ENCODE data around the gene TMEM184A. TPM values are rescaled to one million over a fixed set of nuclear protein-coding genes. Genes with fewer than 3 reads are reported as not detected.

The TMEM184A gene
- total and polyA plus RNA-seq, 2 of the 8 experiments (the other 6 are each of a cell fraction or from before 2014, with no cell fraction given), result 1.8 to 2.1 TPM

DNA sequence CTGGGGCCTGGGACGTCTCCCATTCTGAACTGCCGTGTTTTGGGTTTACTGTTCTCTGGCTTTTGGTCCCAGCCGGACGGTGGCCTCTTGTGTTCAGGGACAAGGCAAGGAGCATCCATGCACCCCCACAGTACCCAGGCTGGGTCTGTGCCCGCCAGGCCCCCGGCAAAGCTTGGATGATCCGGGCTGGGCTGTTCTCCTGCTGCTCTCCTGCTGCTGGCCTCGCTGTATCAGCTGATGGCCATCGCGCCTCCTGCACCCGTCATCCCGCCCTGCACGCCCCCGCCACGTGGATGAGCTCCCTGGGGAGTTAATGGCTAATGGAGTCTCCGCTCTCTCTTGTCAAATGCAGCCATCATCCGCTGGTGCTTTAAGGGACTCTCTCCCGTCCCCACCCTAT is 28.7 kb upstream of the TMEM184A start:
- Histone ChIP-seq H4K91ac (replicated peaks; ENCODE audit: insufficient read length, low read length) (no peak overlapping the region), H3K27ac (ENCODE audit: low read depth, low read length) (no peak overlapping the region), H3K27me3 (replicated peaks in 1 of 4; ENCODE audit: control insufficient read depth in 3 of 4, extremely low read depth in 1 of 4, insufficient read depth in 3 of 4, low read length in 3 of 4) (0 out of 7 replicates have a peak, but pooled peaks cover 0 to 2% (median 0%) of the 10 kb centered on the region in 4 experiments), H2BK20ac (ENCODE audit: low read length) (no peak overlapping the region), H2AFZ (ENCODE audit: low read length) (no peak overlapping the region), H3K18ac (ENCODE audit: extremely low read depth, low read length) (no peak overlapping the region), H3K79me1 (ENCODE audit: low read depth, low read length) (no peaks in the 10 kb centered on the region; the same call in 1 of the 2 replicates), H2BK5ac (ENCODE audit: low read depth, low read length) (no peak overlapping the region), H4K8ac (ENCODE audit: extremely low read depth, insufficient read depth, low read length) (no peak overlapping the region), H2BK120ac (replicated peaks; ENCODE audit: low read depth, low read length) (no peak overlapping the region), H3K79me2 (ENCODE audit: control insufficient read depth in 1 of 2, insufficient read depth in 2 of 2, low read length in 2 of 2) (no peaks in the 10 kb centered on the region), H3K4ac (replicated peaks; ENCODE audit: insufficient read length, low read depth, low read length) (no peak overlapping the region), H3K9ac (replicated peaks in 1 of 4; ENCODE audit: extremely low read depth in 1 of 4, low read depth in 3 of 4, low read length in 3 of 4) (no peak overlapping the region), H3K14ac (ENCODE audit: insufficient read length) (no peak overlapping the region), H3K23ac (ENCODE audit: insufficient read length) (no peak overlapping the region), H2BK15ac (ENCODE audit: low read length) (no peak overlapping the region), H3K56ac (replicated peaks; ENCODE audit: insufficient read length, low read depth, low read length) (no peak overlapping the region), H4K5ac (ENCODE audit: insufficient read length, low read depth, low read length) (no peak overlapping the region), H3K36me3 (ENCODE audit: control insufficient read depth in 2 of 4, insufficient read depth in 4 of 4, low read length in 3 of 4) (no peaks in the 10 kb centered on the region), H3K23me2 (ENCODE audit: low read depth, low read length) (no peaks in the 10 kb centered on the region), H2BK12ac (ENCODE audit: low read depth, low read length) (no peak overlapping the region), H3K4me1 (replicated peaks in 1 of 4; ENCODE audit: control insufficient read depth in 3 of 4, insufficient read depth in 4 of 4, low read length in 3 of 4) (peaks cover 0 to 9% (median 7%) of the 10 kb centered on the region in 4 experiments; a peak in 5 of 7 replicates), H4K20me1 (replicated peaks in 1 of 2; ENCODE audit: control insufficient read depth in 1 of 2, insufficient read depth in 2 of 2, low read length in 2 of 2) (no peaks in the 10 kb centered on the region), H3K9me3 (ENCODE audit: insufficient read depth in 2 of 2, low read depth in 1 of 2, low read length in 1 of 2) (peaks cover 4 to 5% of the 10 kb centered on the region in 2 experiments; a peak in 2 of 4 replicates), H3K4me3 (ENCODE audit: extremely low read depth in 1 of 4, insufficient read depth in 2 of 4, low read depth in 3 of 4, low read length in 4 of 4) (no peak overlapping the region), H2AK5ac (ENCODE audit: low read depth, low read length) (no peak overlapping the region), H3K4me2 (ENCODE audit: insufficient read depth in 1 of 2, low read depth in 2 of 2, low read length in 2 of 2) (no peak overlapping the region)
- ChIA-PET POLR2A (ENCODE audit: partially characterized antibody) (interaction anchor here (2.8 kb wide), 1 partner anchor 8 kb away, joined by 8 read pairs; no protein-coding TSS in a partner anchor), CTCF (ENCODE audit: partially characterized antibody) (interaction anchor here (0.9 to 1.6 kb wide), 5 partner anchors 16 to 299 kb away, joined by 3 to 7 read pairs (median 4); no protein-coding TSS in a partner anchor)
- 94% methylated on average over 18 of the region's 18 CpGs; no CpG with 5 or more reads in 1 of the 2 experiments for WGBS, 2 experiments (ENCODE audit: extremely low coverage in 1 of 2, insufficient coverage in 1 of 2, insufficient read length in 1 of 2, insufficient replicate concordance in 2 of 2, low coverage in 1 of 2, low lambda C conversion rate in 2 of 2, missing lambda C conversion rate in 1 of 2)
- no peak for FAIRE-seq
- no peak for DNase-seq (ENCODE audit: low read depth in 1 of 2, low spot score in 2 of 2)
- no peak for TF ChIP-seq CHD2 (IDR thresholded peaks at IDR 0.05; ENCODE audit: low read length)
- TF ChIP-seq, protein P1, sequence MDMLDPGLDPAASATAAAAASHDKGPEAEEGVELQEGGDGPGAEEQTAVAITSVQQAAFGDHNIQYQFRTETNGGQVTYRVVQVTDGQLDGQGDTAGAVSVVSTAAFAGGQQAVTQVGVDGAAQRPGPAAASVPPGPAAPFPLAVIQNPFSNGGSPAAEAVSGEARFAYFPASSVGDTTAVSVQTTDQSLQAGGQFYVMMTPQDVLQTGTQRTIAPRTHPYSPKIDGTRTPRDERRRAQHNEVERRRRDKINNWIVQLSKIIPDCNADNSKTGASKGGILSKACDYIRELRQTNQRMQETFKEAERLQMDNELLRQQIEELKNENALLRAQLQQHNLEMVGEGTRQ (IDR thresholded peaks at IDR 0.05; ENCODE audit: low read length), result no peak
- TF ChIP-seq FOSL1 (IDR thresholded peaks at IDR 0.05; ENCODE audit: insufficient read depth, low read depth, low read length), result no peak
- no peak for TF ChIP-seq GABPA (IDR thresholded peaks at IDR 0.05; ENCODE audit: borderline replicate concordance, insufficient read depth, low read length)
- no peak for TF ChIP-seq POLR2A (IDR thresholded peaks at IDR 0.05; ENCODE audit: control extremely low read depth in 1 of 2, low read depth in 2 of 2, low read length in 2 of 2)
- no peak for TF ChIP-seq SIX5 (IDR thresholded peaks at IDR 0.05; ENCODE audit: low read depth, low read length)
- no peak for TF ChIP-seq POLR2AphosphoS5 (IDR thresholded peaks at IDR 0.05; ENCODE audit: low read depth, low read length)
- TF ChIP-seq RNF2 (IDR thresholded peaks at IDR 0.05; ENCODE audit: borderline replicate concordance, low read depth, low read length, missing control alignments, poor library complexity, severe bottlenecking), result no peak
- no peak for TF ChIP-seq HDAC6 (IDR thresholded peaks at IDR 0.05; ENCODE audit: low read depth, low read length)
- no peak for TF ChIP-seq SP4 (IDR thresholded peaks at IDR 0.05; ENCODE audit: low read length)
- no peak for TF ChIP-seq ZNF274 (IDR thresholded peaks at IDR 0.05; ENCODE audit: borderline replicate concordance, extremely low read depth, low read length)
- TF ChIP-seq EP300 (IDR thresholded peaks at IDR 0.05; ENCODE audit: borderline replicate concordance in 1 of 2, low read depth in 2 of 2, low read length in 2 of 2), result no peak
- no peak for TF ChIP-seq TBP (IDR thresholded peaks at IDR 0.05; ENCODE audit: low read depth, low read length)
